Lower leg skin (tissue), 4 donors: ENCODE results near the gene AADACL3. TPM values are rescaled to one million over a fixed set of nuclear protein-coding genes. Genes with fewer than 3 reads are reported as not detected.
A peak's percentile ranks its signal among the peaks of the same experiment; 100 is the strongest.

Experiments used
- DNase-seq, 2 donors: peaks; one replicate each; pipeline ENCODE4 v3.0.0-alpha.2; 2019; ENCODE audit warnings: low spot score in 2 of 2
- H3K4me3 ChIP-seq: fragments of 200-600 bp; sonication (generic); 2 replicates; pipeline ENCODE4 v1.5.1; 2017; ENCODE audit warnings: mild to moderate bottlenecking, low read depth; ENCODE audit not compliant: poor library complexity, severe bottlenecking
- CTCF ChIP-seq, 3 donors: fragments of 450-650 bp; IDR thresholded peaks; one replicate each; pipeline ENCODE4 v1.5.1; 2016; ENCODE audit warnings: antibody characterized with exemption in 3 of 3, mild to moderate bottlenecking in 3 of 3, moderate library complexity in 2 of 3
- POLR2A ChIP-seq, 2 donors: fragments of 450-650 bp; IDR thresholded peaks; one replicate each; pipeline ENCODE4 v1.6.1; 2016 to 2017; ENCODE audit warnings: antibody characterized with exemption in 2 of 2, mild to moderate bottlenecking in 1 of 2, moderate library complexity in 1 of 2
- WGBS, 2 donors: methylation state at CpG; one replicate each; pipeline ENCODE4 v1.1.5; 2018; 5-methylcytosine and 5-hydroxymethylcytosine counted together
- intact Hi-C: fragments of 100-400 bp; cut with DNase I; formaldehyde crosslinking; loops from one replicate; pipeline ENCODE4 v1.15.0; 2023; ENCODE audit warnings: low total_unique reads
- total RNA-seq, 4 donors: library from RNA; depleted of rRNA; stranded (reverse); fragments of >200 nt; gene quantifications; one replicate each; pipeline ENCODE4 v1.1.0, GENCODE V29; 2016

The AADACL3 gene
- total RNA-seq, 4 donors from 2014 or later: 1.1 to 54.6 (median 27.2) TPM

GRCh38 chr1:12770620-12771019, 54.7 kb downstream of the AADACL3 start:
- intact Hi-C loops: no loop called here
- WGBS, 2 donors: 81 to 100% methylated on average over 1 to 2 of the region's 2 CpGs
- DNase-seq: peak in 1 of 2 donors; percentile 50
- no peak for TF ChIP-seq POLR2A (IDR thresholded peaks at IDR 0.05)
- TF ChIP-seq CTCF (IDR thresholded peaks at IDR 0.05): no peak
- H3K4me3 ChIP-seq: no peak overlapping the region

DNA sequence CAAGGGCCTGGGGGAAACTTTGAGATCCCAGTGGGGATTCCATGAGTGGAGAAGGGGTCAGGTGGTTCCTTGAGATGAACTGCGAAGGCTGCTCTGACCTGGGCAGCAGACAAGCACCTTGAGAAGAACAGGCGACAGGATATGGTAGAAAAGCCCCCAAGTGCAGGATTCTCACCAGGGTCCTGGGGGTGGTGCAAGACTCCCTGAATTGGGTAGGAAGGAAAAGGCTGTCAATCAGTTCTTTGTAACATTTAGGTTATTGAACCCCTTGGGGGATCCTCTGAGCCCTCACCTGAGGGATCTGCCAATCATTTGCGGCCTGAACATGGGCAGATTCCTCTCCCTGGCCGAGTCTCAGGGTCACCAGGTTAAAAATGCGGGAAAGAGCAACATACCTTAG, 55.3 kb downstream of the AADACL3 start:
- TF ChIP-seq POLR2A (IDR thresholded peaks at IDR 0.05) (no peak), CTCF (IDR thresholded peaks at IDR 0.05) (no peak)
- H3K4me3 ChIP-seq: no peak overlapping the region
- DNase-seq: peak in 1 of 2 donors; percentile 40
- 76 to 81% methylated on average over 5 of the region's 5 CpGs for WGBS, 2 donors
- intact Hi-C loops: no loop called here

GRCh38 chr1:12772520-12772919, 56.6 kb downstream of the AADACL3 start:
- WGBS, 2 donors: 88 to 92% methylated on average over 5 of the region's 5 CpGs
- TF ChIP-seq POLR2A (IDR thresholded peaks at IDR 0.05) (no peak), CTCF (IDR thresholded peaks at IDR 0.05) (no peak)
- intact Hi-C loops: no loop called here
- no peak overlapping the region for H3K4me3 ChIP-seq
- peak in 1 of 2 donors; percentile 50 for DNase-seq

DNA sequence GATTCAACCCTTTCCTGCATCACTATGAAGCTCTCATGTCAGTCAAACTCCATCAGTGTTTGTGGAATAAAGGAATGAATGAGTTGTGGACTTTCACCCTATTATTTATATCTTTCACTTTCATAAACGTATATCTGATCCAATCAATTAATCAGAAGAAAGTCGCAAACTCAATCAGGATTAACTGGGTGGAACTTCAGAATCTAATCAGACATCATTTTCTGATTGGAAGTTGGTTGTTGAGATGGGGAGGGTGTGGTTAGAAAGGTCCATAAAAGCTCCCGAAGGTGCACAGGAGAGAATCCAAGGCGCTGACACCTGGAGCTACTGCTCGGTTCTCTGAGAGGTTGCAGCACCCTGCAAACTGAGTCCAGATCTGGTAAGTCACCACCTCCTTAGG, 57.5 kb downstream of the AADACL3 start, which contains the start of gene PRAMEF12:
Gene PRAMEF12 (plus strand): TSS at position 301 of the 400 bp plus-strand sequence. CDS start 1,130 bp downstream, outside the sequence.
- no peak for TF ChIP-seq CTCF (IDR thresholded peaks at IDR 0.05)
- TF ChIP-seq POLR2A (IDR thresholded peaks at IDR 0.05): no peak
- H3K4me3 ChIP-seq: no peak within 1 kb of the TSS
- no peak for DNase-seq
- intact Hi-C loops: no loop called here
- 85% methylated on average over 5 of the region's 5 CpGs for WGBS, 2 donors

- TF ChIP-seq POLR2A (IDR thresholded peaks at IDR 0.05): no peak
- no peak for TF ChIP-seq CTCF (IDR thresholded peaks at IDR 0.05)
- peak in 1 of 2 donors; percentile 74 for DNase-seq
- WGBS, 2 donors: 81 to 84% methylated on average over 5 of the region's 5 CpGs
- no peak overlapping the region for H3K4me3 ChIP-seq
- intact Hi-C loops: no loop called here
Observed at GRCh38 chr1:12774801-12775345, 59.0 kb downstream of the AADACL3 start.

GRCh38 chr1:12775443-12775842, 59.5 kb downstream of the AADACL3 start:
- H3K4me3 ChIP-seq: no peak overlapping the region
- intact Hi-C loops: no loop called here
- peak in 1 of 2 donors; percentile 50 for DNase-seq
- WGBS, 2 donors: 72 to 80% methylated on average over 8 of the region's 8 CpGs
- TF ChIP-seq CTCF (IDR thresholded peaks at IDR 0.05) (no peak), POLR2A (IDR thresholded peaks at IDR 0.05) (no peak)
